NCI-H345 treated with DMSO at 0.1 percent for 48 hours (cell line): Measurements from ENCODE around the gene NFATC2IP.
"Not testable (repeated sequence)": the region's sequence is repeated elsewhere in the genome, so short reads cannot be mapped to it uniquely, and the experiment has no call there.

ENCODE experiments used
- DNase-seq: peaks from one replicate; lab custom pipeline; 2025; ENCODE audit not compliant: unreplicated experiment; lab: John Stamatoyannopoulos, UW

Gene NFATC2IP

DNA sequence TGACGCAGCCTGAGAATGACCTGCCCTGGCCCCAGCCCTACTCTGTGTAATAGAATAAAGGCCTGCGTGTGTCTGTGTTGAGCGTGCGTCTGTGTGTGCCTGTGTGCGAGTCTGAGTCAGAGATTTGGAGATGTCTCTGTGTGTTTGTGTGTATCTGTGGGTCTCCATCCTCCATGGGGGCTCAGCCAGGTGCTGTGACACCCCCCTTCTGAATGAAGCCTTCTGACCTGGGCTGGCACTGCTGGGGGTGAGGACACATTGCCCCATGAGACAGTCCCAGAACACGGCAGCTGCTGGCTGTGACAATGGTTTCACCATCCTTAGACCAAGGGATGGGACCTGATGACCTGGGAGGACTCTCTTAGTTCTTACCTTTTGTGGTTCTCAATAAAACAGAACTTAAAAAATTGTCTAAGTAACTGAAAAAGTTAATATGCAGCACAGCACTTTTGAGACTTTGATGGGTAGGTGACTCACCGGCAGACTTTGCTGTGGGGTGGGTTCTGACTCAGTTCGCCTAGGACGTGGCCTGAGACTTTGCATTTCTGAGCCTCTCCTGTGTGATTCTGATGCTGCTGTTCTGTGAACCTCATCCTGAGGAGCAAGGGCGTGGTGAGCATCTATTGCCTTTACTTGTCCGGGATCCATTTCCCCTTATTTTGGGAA lies 39.8 kb downstream of the NFATC2IP start:
- DNase-seq: no peak

DNA sequence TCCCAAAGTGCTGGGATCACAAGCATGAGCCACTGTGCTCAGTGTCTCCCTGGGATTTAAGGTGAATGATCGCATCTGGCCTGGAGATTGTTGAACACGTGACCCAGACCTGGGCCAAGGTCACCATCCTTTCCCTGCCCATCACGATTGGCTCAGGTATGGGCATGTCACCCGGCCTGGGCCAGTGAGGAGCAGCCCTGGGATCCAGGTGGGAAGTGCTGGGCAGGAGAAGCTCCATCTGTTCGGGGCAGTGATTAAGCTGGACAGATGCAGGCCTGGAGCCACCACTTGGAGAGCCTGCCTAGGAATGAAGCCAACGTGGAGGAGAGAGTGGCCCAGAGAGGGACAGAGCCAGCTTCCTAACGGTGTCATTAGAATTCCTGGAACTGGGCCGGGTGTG lies 41.0 kb downstream of the NFATC2IP start:
- no peak for DNase-seq

DNA sequence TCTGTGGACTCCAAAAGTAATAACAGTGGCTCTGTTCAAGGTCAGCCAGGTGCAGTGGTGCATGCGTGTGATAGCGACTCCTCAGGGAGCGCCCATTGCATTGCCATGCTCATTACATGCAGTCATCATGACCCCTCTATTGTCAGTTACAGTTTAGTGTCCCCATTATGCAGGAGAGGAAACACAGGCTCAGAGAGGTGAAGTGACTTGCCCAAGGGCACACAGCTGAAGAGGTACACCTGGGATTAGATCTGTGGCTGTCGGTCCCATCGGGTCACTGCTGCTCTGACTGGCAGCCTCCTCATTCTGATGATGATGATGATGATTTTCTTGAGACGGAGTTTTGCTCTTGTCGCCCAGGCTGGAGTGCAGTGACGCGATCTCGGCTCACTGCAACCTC lies 41.8 kb downstream of the NFATC2IP start:
- DNase-seq: no peak

DNA sequence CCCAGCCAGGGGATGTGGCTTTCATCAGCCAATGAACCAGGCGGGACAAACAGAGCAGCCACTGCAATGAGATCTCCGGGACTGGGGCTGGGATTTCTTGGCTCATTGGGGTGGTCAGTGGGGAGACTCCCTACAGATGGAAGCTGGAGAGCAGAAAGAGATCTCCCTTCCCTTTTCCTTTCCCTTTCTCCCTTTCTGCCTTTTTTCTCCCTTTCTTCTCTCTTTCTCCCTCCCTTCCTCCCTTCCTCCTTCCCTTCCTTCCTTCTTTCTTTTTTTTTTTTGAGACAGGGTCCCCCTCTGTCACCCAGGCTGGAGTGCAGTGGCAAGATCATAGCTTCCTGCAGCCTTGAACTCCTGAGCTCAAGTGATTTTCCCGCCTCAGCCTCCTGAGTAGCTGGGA lies 48.1 kb downstream of the NFATC2IP start:
- no peak for DNase-seq

DNA sequence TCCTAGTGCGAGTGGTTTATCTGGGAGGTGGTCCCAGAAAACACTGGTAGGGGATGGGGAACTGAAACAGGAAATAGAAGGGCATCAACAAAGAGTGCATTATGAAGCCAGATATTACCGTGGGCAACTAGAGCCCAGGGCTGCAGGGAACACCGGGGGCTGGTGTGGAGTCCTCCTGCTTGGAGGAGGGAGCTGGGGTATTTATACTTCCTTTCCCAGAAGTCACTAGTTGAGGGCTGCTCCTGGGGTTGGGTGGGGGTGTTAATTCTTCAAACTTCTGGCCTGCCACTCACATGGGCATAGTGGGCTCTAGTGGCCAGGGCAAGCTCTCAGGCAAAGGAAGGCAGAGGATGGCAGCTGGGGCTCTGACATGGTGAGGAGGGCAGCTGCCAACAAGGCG lies 48.8 kb downstream of the NFATC2IP start:
- DNase-seq: no peak

DNA sequence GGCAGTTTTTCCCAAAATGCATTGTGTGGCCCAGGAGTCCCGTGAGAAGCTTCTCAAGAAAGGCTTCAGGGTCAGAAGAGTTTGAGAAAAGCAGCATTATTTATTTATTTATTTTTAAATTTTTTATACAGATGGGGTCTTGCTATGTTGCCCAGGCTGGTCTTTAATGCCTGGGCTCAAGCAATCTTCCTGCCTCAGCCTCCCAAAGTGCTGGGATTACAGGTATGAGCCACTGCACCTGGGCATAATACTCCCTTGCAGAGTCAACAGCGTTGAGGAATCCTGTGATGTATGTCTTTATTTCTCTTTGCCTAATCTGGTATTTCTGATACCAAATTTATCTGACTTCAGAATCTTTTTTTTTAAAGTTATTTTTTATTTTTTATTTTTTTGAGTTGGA lies 49.3 kb downstream of the NFATC2IP start:
- DNase-seq: no peak

DNA sequence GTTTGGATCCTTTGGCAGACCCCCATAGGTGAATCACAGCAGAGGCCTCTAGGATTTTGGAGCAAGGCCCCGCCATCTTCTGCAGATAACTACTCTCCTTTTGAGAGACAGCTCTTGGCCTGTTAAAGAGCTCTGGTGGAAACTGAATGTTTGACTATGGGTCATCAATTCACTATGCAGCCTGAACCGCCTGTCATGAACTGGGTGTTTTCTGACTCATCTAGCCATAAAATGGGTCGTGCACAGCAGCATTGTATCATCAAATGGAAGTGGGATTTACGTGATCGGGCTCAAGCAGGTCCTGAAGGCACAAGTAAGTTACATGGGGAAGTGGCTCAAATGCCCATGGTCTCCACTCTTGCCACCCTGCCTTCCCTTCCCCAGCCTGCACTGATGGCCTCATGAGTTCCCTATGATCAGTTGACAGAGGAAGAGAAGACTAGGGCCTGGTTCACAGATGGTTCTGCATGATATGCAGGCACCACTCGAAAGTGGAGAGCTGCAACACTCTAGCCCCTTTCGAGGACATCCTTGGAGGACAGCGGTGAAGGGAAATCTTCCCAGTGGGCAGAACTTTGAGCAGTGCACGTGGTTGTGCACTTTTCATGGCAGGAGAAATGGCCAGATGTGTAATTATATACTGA lies 53.9 kb downstream of the NFATC2IP start:
- not testable (repeated sequence) for DNase-seq

DNA sequence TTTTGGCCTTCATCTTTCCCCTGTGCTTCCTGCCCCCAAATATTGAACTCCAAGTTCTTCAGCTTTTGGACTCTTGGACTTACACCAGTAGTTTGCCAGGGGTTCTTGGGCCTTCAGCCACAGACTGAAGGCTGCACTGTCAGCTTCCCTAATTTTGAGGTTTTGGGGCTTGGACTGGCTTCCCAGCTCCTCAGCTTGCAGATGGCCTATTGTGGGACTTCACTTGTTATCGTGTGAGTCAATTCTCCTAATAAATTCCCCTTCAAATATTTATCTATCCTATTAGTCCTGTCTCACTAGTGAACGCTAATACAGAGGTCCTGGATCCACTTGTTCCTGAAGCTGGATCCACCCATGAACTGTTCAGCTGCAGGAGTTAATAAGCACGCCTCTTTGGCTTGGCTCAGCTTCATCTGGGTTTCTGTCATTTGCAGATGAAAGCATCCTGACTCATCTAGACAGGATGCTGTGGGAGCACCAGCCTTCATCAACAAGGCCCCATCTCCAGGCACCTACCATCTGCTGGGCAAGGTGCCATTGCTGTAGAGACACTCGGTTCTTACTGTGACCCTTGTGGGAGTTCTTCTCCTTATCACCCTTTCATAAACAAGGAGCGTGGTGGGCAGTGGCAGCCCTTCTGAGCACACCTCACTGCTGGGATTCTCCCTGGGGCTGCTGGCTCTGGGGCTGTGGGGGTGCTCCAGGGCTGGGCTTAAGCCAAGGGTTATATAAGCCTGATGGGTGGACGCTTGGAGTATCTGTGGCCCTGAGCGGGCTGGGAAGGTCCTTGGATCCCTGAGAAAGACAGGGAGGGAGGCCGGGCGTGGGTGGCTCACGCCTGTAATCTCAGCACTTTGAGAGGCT lies 57.2 kb downstream of the NFATC2IP start:
- no peak for DNase-seq

DNA sequence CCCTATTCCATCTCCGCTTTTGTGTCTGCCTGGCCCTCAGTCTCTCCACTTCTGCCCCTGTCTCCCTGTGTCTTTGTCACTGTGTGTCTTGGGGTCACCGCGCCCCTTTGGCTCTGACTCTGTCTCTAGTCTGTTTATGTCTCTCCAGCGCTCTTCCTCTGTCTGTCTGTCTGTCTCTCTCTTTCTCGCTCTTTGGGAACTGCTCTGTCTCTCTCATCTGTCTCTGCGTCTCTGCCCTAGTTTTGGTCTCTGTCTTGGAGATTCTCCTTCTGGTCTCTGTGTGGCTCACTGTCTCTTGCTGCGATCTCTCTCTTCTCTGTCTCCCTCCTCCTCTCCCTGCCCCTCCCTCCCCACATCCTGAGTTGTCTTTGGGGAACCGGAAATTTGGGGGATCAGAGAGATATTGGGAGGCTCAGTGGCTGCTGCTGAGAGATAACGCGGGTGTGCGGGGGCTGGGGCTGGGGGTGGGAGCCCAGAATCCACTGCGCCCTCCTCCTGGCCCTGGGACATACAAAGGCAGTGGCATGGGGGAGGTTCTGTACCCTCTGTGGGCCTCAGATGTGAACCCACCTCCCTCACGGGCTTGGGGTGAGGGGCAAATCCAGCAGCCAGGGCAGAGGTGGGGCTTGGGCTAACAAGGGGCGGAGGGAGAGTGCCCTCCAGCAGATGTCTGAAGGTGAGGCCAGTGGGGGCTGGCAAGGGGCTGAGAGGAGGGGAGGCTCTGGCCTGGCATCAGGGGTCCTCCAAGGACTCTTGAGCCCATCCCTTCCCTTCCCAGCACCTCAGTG lies 58.5 kb downstream of the NFATC2IP start:
- no peak for DNase-seq

DNA sequence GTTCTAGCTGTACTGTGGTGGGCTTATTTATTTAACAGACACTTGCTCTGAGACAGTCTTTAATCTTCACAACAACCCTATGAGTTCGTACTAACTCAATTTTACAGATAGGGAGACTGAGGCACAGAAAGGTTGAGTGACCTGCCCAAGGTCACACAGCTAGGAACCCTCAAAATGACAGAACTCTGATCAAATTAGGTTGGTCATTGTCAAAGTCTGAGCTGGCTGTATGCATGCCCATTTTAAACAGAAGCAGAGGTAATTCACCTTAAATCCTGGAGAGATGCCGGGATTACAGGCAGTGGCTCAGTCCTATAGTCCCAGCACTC lies 59.1 kb downstream of the NFATC2IP start:
- DNase-seq: no peak

DNA sequence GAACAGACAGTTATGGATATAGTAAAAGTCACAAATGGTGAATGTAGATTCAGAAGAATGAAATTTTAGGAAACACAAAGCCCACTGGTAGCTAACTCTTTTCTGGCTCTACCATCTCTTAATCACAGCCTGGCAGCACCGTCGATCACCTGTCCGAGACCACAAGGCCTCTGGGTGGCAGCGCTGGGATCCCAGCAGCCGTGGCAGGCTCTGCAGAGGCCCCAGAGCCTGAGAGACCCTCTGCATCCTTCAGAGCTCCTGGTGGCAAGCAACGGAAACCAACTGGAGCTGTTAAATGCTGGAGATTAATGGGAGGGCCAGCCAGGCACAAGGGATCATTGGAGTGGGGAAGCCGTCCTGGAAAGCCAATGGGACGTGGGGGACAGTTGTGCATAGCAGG lies 60.4 kb downstream of the NFATC2IP start:
- no peak for DNase-seq

DNA sequence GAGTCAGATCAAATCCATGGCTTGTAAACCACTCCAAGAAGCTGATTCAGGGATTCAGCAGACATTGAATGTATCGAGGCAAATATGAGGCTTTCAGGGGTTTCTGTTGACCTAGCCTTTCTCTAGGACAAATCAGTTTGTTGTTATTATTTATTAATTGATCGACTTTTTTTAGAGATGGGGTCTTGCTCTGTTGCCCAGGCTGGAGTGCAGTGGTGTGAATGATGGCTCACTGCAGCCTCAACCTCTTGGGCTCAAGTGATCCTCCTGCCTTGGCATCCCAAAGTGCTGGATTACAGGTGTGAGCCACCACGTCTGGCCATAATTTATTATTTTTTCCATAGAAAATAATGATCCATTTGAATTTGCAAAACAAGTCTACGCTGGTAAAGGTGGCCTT lies 61.1 kb downstream of the NFATC2IP start:
- no peak for DNase-seq

DNA sequence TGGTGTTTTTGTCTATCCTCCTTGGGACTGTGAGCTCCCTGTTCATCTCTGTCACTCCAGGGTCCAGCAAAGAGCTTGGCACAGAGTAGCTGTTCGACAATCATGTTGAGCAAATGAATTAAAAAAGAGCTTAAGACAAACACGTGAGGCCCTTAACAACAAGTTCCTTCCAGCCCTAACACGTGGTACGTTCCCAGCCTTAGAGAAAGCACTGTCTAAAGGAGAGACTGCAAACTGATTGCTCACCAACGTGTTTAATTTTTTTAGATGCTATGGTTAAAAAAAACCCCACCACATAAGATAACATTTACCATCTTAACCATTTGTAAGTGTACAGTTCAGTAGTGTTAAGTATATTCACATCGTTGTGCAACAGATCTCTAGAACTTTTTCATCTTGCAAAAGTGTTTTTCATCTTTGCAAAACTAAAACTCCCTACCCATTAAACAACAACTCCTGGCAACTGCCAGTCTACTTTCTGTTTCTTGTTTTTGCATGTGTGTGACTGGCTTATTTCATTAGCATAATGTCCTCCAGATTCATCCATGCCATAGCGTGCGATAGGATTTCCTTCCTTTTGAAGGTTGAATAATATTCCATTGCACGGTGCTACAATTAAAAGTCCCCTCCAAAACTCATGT lies 62.3 kb downstream of the NFATC2IP start:
- no peak for DNase-seq

DNA sequence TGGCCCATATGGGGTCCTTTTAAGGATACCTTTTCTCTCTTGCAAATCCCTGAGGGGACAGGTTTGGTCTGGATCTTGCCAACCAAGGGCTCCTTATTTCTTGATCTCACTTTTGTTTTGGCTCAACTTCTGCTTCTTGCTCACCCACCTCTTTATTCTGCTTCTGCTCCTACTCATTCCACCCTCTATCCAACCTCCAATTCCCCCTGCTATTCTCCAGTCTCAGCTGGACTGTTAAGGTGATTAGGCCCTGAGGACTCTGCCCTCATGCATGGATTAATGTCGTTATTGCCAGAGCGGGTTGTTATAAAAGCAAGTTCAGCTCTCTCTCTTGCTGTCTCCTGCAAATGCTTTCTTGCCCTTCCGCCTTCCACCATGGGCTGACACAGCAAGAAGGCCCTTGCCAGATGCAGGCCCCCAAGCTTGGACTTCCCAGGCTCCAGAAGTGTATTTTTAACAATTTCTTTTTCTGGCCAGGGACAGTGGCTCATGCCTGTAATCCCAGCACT lies 63.9 kb downstream of the NFATC2IP start:
- DNase-seq: no peak
